Measurements from ENCODE around the gene TST. TPM values are rescaled to one million over a fixed set of nuclear protein-coding genes. Genes with fewer than 3 reads are reported as not detected.
A peak's percentile ranks its signal among the peaks of the same experiment; 100 is the strongest.

TST gene
- total RNA-seq, 1 experiment from 2014 or later, result 99.4 TPM

DNA sequence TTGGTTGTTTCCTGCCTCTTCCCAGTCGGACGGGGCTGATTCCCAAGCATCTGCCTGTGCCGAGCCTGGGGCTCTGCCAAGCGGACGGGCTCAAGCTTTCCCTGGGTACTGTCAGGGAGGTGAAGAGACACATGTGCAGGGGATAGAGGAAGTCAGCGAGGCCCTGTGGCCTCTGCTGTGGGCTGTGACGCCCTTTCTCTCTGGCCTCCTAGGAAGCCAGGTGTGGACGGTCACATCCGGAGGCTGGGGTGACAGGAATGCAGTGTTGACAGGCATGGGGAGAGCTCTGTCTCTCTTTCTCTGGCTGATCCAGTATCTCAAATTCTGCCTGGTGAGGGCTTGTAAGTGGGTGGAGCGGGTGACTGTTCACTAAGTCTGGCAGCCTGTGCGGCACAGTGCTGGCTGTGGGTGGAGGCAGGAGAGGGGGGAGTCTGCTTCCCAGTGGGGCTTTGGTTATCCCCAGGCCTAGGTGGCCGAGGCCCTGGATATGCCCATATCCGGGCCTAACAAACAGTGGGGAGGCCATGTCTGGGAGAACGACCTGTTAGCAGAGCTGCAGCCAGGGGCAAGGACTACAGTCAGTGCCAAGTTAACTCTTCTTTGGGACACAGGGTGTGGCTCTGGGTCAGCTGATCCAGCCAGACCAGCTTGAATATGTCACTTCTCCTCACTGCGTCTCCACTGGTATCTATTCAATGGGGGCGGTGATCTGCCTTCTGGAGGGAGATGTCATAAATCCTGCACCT, 34.2 kb upstream of the TST start:
- ChIA-PET POLR2A (ENCODE audit: unreplicated experiment) (interaction anchor here (0.7 kb wide), 1 partner anchor 193 kb away, joined by 4 read pairs; no protein-coding TSS in a partner anchor), CTCF (no interaction called here)
- H3K27ac ChIP-seq, result no peak overlapping the region
- H3K4me1 ChIP-seq (replicated peaks; ENCODE audit: insufficient read depth), result peaks cover 7% of the 10 kb centered on the region; the same call in 1 of the 2 replicates
- H3K79me2 ChIP-seq (ENCODE audit: low read depth), result no peaks in the 10 kb centered on the region
- no peaks in the 10 kb centered on the region for H4K20me1 ChIP-seq (ENCODE audit: insufficient read depth)
- no peaks in the 10 kb centered on the region for H3K27me3 ChIP-seq (ENCODE audit: insufficient read depth, low read depth)
- BruUV-seq (replicated peaks), result no TSS peak
- no peaks in the 10 kb centered on the region for H3K9me3 ChIP-seq (ENCODE audit: insufficient read depth, low read depth)
- H3K4me3 ChIP-seq, result no peak overlapping the region
- no peak overlapping the region for H2AFZ ChIP-seq
- no peak overlapping the region for H3K4me2 ChIP-seq
- intact Hi-C loops (cut with micrococcal nuclease; ENCODE audit: unreplicated experiment), result no loop called here
- H3K36me3 ChIP-seq (ENCODE audit: low read depth), result no peaks in the 10 kb centered on the region
- H3F3A ChIP-seq (ENCODE audit: insufficient read depth, low read depth), result no peaks in the 10 kb centered on the region
- no peaks in the 10 kb centered on the region for H3K9me2 ChIP-seq (ENCODE audit: insufficient read depth)
- DNase-seq, result no peak
- TF ChIP-seq, protein P1, sequence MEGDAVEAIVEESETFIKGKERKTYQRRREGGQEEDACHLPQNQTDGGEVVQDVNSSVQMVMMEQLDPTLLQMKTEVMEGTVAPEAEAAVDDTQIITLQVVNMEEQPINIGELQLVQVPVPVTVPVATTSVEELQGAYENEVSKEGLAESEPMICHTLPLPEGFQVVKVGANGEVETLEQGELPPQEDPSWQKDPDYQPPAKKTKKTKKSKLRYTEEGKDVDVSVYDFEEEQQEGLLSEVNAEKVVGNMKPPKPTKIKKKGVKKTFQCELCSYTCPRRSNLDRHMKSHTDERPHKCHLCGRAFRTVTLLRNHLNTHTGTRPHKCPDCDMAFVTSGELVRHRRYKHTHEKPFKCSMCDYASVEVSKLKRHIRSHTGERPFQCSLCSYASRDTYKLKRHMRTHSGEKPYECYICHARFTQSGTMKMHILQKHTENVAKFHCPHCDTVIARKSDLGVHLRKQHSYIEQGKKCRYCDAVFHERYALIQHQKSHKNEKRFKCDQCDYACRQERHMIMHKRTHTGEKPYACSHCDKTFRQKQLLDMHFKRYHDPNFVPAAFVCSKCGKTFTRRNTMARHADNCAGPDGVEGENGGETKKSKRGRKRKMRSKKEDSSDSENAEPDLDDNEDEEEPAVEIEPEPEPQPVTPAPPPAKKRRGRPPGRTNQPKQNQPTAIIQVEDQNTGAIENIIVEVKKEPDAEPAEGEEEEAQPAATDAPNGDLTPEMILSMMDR (conservative IDR thresholded peaks at IDR 0.05), result no peak
- no peak for TF ChIP-seq EZH2 (IDR thresholded peaks at IDR 0.05; ENCODE audit: low read depth)

- no peak overlapping the region for H2AFZ ChIP-seq
- H3K27me3 ChIP-seq (ENCODE audit: insufficient read depth, low read depth), result no peaks in the 10 kb centered on the region
- TSS peak; percentile 37 for BruUV-seq (replicated peaks)
- ChIA-PET POLR2A (ENCODE audit: unreplicated experiment) (interaction anchor here (0.6 kb wide), 2 partner anchors 47 to 393 kb away, joined by 3 to 6 read pairs; no protein-coding TSS in a partner anchor), CTCF (no interaction called here)
- DNase-seq, result no peak
- peak overlapping the region; percentile 88 for H3K4me2 ChIP-seq
- no peaks in the 10 kb centered on the region for H4K20me1 ChIP-seq (ENCODE audit: insufficient read depth)
- no peaks in the 10 kb centered on the region for H3K36me3 ChIP-seq (ENCODE audit: low read depth)
- H3K27ac ChIP-seq, result no peak overlapping the region
- H3F3A ChIP-seq (ENCODE audit: insufficient read depth, low read depth), result no peaks in the 10 kb centered on the region
- no peaks in the 10 kb centered on the region for H3K9me2 ChIP-seq (ENCODE audit: insufficient read depth)
- H3K79me2 ChIP-seq (ENCODE audit: low read depth), result no peaks in the 10 kb centered on the region
- H3K4me1 ChIP-seq (replicated peaks; ENCODE audit: insufficient read depth), result peaks cover 7% of the 10 kb centered on the region; the same call in 1 of the 2 replicates
- H3K9me3 ChIP-seq (ENCODE audit: insufficient read depth, low read depth), result no peaks in the 10 kb centered on the region
- no peak for TF ChIP-seq EZH2 (IDR thresholded peaks at IDR 0.05; ENCODE audit: low read depth)
- TF ChIP-seq, protein P1 (conservative IDR thresholded peaks at IDR 0.05), result no peak
- H3K4me3 ChIP-seq, result peak overlapping the region; percentile 87
- intact Hi-C loops (cut with micrococcal nuclease; ENCODE audit: unreplicated experiment), result loop anchor here (1.0 kb wide), 1 partner anchor 47 kb away; no protein-coding TSS in a partner anchor
These were observed 33.4 kb upstream of the TST start for GRCh38 chr22:37052386-37053309.

Data from PC-9 (cell line).